SKM-1 (cell line): Measurements from ENCODE around the gene PNMA8C.
"Not testable (repeated sequence)": the region's sequence is repeated elsewhere in the genome, so short reads cannot be mapped to it uniquely, and the experiment has no call there.

Experiments used
- DNase-seq: peaks from one replicate; lab custom pipeline; 2025; ENCODE audit not compliant: unreplicated experiment; lab: John Stamatoyannopoulos, UW

Gene PNMA8C

DNA sequence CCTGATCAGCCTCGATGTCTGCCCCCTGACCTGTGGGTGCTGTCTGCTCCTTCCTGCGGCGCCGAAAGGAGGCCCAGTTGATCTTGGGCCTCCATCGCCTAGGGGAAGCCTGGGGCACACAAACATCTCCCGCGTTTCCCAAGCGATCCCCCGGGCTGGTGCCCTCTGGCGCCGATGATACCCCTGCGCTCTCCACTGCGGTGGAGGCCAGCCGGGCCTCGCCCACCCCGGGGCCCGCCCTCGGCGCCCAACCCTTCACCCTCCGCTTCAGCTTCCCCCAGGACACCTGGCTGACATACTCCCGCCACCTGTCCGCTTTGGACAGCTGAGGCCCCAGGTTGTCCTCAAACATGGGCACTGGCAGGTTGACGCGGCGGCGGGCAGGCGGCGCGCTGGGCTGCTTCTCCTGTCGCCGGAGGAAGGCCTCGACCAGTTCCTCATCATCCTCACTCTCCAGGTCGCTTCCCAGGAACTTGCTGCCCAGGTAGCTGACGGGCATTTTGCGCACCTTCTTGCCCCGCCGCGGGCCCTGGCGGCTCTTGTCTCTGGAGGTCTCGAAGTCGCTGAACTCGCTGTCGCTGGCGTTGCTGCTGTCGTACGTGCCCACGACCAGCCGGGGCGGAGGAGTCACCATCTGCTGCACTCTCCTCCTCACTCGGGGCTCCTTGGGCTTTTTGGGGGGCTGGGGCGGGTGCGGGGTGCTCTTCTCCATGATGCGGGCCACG, 16.6 kb downstream of the PNMA8C start:
- no peak for DNase-seq

DNA sequence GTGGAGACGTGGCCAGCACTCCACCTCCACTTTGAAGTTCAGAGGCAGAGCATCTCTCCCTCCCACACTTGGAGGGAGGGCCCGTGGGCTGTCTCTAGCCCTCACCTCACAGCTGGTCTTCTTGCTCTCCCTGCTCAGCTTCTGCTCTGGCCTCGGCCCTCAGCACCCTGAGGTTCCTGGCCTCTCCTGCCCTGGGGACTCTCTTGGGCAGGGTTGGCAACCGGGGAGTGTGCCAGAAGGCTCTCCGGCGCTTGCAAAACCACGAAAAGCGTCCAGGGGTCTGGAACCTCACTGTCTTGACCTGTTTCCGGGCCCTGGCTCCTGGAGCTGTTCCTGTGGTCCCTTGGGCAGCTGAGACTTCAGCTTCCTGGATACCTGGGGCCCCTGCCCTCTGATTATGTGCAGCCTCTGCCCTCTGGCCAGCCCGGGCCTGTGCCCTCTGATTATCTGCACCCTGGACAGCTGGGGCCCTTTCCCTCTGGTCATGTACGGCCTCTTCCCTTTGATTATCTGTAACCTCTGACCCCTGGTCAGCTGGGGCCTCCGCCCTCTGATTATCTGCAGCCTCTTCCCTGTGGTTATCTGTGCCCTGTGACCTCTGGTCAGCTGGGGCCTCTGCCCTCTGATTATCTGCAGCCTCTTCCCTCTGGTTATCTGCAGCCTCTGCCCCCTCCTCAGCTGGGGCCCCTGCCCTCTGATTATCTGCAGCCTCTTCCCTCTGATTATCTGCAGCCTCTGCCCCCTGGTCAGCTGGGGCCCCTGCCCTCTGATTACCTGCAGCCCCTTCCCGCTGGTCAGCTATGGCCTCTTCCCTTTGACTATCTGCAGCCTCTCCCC, 17.4 kb downstream of the PNMA8C start:
- no peak for DNase-seq

DNA sequence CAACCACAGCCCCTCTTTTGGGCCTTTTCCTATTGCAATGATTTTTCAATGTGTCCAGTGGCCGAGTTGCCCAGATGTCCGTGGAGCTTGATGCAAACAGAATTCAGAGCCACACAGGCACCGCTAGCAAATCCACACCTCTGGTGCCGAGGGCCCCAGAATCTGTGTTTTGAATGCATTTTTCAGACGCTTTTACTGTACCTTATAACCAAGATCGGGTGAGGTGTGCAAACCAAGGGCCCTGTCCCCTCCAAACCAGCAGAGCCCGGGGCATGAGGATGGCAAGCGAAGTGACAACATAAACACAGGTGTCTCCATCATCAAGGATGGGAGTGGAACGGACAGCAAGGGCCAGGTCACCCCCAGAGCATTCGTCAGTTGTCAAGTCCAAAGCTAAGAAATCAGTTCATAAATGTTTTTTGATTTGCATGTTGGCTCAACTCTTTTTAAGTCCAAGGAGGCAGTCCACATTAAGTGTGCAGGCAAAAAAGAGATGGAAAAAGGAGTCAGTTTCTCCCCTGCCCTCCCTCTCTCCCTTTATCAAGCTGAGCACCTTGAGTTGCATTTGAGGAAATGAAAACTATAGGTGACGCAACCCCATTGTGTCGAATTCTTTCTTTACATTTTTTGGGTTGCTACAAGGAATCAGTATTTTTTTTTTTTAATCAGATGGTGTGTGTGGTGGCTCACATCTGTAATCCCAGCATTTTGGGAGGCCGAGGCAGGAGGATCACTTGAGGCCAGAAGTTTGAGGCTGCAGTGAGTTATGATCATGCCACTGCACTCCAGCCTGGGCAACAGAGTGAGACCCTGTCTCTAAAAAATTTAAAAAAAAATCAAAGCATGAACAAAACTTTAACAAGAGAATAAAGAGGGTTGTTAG, 18.3 kb downstream of the PNMA8C start:
- DNase-seq = no peak

GRCh38 chr19:46409191-46409590, 19.5 kb downstream of the PNMA8C start:
- no peak for DNase-seq

DNA sequence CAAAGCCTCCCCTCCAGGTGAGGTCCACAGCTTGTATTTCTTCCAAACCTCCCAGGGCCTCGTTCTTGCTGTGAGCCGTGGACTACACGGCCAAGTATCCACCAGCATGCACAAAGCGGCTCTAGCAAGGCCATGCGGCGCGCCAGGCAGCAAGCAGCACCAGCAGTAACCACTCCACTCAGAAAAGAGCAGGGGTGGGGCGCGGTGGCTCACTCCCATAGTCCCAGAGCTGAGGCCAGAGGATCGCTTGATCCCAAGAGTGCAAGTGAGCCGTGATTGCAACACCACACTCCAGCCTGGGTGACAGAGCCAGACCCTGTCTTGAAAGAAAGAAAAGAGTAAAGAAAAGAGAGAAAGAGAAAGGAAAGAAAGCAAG, 20.1 kb downstream of the PNMA8C start:
- DNase-seq = no peak

GRCh38 chr19:46407856-46408663, 20.7 kb downstream of the PNMA8C start:
- no peak for DNase-seq

DNA sequence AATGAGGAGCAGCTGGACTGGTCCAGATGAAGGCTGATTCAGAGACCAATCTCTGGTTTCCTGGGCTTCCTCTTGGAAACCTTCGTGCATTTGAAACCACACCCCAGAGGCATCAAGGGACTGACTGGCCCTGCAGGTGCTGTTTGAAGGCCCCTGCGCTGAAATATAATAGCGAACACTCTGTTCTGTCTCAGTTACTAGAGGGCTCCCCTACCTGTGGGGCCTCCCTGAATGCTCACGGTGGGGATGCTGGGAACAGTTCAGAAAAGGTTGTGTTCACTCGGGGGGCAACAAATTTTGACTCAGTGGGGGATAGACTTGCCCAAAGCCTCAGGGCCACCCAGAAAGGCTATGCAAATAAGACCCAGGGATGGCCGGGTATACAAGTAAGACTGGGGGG, 21.8 kb downstream of the PNMA8C start:
- no peak for DNase-seq

DNA sequence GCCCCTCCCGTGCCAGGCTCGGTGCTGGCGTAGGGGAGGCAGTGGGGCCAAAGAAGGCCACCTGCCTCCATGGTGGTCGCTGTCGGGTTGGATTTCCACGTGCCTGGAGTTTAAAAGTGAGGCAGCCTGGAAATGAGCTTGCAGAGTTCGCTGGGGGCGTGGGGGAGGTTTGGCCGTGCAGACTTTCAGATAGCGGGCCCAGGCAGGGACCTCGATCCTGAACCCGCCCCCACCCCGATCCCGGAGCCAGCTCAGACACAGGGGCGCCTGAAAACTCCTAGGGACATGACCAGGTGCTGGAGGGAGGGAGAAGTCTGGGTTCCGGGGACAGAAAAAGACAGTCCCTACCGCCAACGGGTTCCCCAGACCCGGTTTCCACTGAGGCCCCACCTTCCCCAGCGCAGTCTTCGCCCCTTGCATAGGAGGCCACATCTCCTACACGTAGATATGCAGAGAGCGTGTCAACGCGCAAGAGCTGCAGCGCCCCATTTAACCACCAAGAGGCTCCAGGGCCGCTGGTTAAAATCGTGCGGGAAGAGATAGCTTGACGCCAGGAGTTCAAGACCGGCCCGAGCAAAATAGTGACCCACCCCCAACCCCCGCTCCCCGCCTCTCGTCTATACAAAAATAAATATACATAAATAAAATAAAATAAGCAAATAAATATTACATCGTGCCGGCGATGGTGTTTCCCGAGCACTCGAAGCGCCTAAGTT, 23.8 kb downstream of the PNMA8C start:
- DNase-seq = no peak

DNA sequence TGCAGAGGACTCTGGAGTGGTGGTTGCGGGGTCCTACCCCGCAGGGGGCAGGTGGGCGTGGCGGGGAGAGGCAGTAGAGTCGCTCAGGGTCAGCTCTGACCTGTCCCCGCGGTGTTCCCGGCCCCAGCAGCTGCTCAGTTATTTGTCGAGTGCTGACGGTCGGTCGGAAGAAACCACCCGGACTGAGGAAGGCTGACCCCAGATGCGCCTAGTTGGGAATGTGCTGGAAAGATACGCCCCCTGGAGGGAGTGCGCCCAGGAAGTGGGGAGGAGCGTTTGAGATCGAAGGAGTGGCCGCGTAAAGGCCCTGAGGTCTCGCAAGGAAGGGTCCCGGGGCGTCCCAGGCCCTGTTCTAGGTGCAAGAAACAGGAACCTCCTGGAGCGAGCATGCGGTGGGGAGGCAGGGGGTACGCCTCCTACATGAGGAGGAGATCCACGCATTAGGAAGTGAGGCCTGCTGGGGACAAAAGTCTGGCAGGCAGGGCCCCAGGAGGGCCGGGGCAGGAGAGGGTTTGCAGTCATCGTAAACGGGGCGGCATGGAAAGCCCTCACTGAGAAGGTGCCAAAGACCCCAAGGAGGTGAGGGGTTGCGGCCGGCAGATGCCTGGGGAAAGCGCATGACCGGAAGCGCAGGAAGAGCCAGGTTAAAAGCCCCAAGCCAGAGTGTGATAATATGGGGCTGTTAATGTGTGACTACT, 24.5 kb downstream of the PNMA8C start:
- DNase-seq = no peak

DNA sequence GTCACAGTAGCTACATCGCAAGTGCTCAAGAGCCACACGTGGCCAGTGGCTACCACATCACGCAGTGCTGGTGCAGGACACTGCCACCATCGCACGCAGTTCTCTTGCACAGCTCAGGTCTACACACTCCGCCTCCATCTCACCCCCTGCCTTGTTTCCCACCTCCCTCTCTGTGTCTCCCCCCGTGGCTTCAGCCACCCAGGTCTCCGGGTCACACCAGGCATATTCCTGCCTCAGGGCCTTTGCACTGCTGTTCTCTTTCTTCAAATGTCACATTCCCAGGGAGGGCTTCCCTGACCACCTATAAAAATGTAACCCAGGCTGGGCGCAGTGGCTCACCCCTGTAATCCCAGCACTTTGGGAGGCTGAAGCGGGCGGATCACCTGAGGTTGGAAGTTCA, 26.0 kb downstream of the PNMA8C start:
- DNase-seq = no peak

DNA sequence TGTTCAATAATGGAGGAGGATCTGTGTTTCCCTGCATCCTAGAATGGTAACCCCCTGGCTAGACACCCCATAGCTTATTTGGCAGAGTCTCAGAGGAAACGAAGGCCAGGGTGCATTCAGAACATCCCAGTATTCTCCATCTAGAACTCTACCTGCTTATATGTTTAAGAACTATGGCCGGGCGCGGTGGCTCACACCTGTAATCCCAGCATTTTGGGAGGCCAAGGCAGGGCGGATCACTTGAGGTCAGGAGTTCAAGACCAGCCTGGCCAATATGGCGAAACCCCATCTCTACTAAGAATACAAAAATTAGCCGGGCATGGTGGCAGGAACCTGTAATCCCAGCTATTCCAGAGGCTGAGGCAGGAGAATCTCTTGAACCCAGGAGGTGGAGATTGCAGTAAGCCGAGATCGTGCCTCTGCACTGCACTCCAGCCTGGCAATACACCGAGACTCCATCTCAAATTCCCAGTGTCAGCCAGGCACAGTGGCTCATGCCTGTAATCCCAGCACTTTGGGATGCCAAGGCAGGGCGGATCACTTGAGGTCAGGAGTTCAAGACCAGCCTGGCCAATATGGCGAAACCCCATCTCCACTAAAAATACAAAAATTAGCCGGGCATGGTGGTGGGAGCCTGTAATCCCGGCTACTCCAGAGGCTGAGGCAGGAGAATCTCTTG, 30.8 kb downstream of the PNMA8C start:
- DNase-seq = not testable (repeated sequence)

- DNase-seq = no peak
Observed at GRCh38 chr19:46394402-46394797, 34.3 kb downstream of the PNMA8C start.

- no peak for DNase-seq
Observed at GRCh38 chr19:46393456-46394401, 35.0 kb downstream of the PNMA8C start.

DNA sequence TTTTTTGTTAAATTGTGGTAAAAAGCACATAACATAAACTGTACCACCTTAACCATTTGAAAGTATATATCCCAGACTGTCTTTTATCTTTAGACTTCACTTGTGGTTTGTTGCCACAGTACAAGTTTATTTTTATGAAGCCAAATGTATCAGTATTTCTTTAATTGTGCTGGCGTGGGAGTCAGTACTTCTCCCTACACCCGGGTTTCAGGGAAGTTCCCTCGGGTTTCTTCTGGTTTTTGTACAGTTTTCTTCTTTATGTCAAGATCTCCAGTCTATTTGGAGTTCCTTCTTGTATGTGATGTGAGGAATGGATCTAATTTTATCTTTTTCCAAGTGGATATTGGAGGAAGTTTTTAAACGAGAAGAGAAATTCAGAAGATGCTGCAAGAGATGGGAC, 35.9 kb downstream of the PNMA8C start:
- no peak for DNase-seq

GRCh38 chr19:46392252-46392801, 36.4 kb downstream of the PNMA8C start:
- DNase-seq = no peak

DNA sequence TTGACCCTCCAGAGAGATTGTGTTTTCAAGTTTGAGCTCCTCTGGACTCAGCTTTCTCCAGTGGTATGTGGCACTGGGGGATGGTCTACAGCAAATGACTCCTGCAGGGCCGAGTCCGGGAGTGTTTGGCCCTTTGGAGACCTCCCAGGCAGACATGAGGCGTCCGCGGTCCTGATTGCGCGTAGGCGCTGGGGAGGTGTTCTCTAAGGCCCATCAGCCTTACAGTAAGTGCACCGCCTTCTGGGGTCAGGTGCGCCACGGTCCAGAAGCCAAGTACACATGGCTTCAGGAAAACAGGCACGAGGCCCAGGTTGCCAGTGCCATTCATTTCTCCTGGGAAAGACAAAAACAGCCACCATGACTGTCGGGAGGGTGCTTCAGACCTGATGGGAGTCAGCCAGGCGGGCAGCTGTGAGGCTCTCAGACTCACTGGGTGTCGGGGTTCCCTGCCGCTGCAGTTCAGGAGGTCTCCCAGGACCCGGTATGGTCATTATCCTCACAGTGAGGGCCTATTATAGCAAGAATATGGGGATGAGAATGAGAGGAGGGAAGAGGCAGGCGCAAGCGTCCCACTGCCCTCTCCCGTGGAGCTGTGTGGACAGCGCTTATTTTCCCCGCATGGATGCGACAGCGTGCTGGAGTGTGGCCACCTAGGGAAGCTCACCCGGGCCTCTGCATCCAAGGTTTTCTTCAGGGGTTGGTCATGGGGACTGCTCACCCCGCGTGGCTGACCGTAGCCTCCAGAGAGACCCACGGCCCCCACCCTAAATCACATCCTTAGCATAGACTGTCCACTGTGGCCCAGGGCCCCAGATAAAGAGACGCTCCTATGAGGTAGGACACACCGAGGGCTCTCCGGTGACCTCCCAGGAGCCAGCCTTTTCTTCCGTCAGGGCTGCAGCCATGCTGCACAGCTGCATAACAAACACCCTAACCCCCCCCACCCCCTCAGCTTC, 37.2 kb downstream of the PNMA8C start:
- DNase-seq = no peak
